ENCODE measurements around the gene JARID2.

- TF ChIP-seq CTCF (IDR thresholded peaks at IDR 0.05; ENCODE audit: low read length) = no peak
- TF ChIP-seq EZH2 (IDR thresholded peaks at IDR 0.05; ENCODE audit: borderline replicate concordance, low read length) = no peak
These were observed 275.7 kb downstream of the JARID2 start for GRCh38 chr6:15521582-15521981.

Data from OCI-LY1 (cell line).